Measurements from ENCODE around the gene MIF4GD.

The MIF4GD gene

GRCh38 chr17:75231071-75231470 lies 40.0 kb downstream of the MIF4GD start:
- no peak for DNase-seq

DNA sequence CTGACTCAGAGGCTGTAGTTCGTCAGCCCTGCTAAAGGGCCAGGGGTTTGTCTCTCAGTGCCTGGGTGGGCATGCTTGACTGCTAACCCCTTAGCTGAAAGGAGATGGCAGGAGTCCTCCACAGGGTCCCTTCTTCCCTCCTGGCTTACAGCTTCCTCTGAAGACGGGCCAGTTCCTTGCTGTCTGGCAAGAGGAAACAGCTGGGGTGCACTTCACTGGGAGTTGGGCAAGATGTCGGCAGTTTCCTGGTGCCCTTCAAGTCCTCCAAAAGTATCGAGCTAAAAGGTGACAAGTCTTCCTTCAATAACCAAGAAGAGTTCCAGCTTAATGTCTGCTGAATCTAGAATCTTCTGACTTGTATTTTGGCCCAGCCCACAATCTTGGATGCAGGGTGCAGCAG lies 42.2 kb downstream of the MIF4GD start:
- DNase-seq = no peak

DNA sequence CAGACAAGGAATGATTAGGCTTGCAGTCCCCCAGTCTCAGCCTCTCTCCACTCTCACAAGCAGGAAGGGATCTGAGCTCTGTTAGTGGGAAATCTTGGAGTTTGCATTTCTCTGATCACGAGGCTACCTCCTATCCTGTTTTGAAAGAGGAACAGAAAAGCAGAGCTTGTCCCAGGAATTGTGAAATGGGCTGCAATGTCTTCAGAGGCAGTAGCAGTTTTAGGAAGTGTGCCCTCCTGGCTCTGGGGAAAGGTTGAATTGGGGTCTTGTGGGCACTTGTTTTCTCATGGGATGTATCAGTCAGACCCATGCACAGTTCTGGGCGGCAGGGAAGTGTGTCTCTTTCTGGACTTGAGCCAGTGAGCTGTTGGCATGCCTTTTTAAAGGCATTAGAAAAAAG lies 42.7 kb downstream of the MIF4GD start:
- no peak for DNase-seq

DNA sequence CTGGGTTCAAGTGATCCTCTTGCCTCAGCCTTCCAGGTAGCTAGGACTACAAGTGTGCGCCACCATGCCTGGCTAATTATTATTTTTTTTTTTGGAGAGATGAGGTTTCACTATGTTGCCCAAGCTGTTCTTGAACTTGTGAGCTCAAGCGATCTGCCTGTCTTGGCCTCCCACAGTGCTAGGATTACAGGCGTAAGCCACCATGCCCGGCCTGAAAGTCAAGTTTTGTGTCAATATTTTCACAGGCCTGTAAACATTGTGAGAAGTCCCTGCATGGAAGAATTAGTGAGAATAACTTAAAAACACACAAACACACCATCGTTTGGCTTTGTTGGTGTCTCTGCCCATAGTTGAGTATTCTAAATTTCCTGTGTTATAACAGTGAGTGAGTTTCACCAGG lies 43.3 kb downstream of the MIF4GD start:
- DNase-seq = no peak

- DNase-seq = no peak
Measured at GRCh38 chr17:75225016-75225415, 46.0 kb downstream of the MIF4GD start.

- no peak for DNase-seq
Measured at GRCh38 chr17:75219815-75220214, 51.2 kb downstream of the MIF4GD start.

- DNase-seq = no peak
Measured at GRCh38 chr17:75218131-75218530, 52.9 kb downstream of the MIF4GD start.

All from T1000 (cell line).